Measurements from ENCODE around the gene BPTF. TPM values are rescaled to one million over a fixed set of nuclear protein-coding genes. Genes with fewer than 3 reads are reported as not detected.
"Not testable (repeated sequence)": the region's sequence is repeated elsewhere in the genome, so short reads cannot be mapped to it uniquely, and the experiment has no call there.

BPTF gene
- total RNA-seq, 3 donors from 2014 or later (not counting 1 experiment from before 2014, with no cell fraction given), result 168 to 205 (median 193) TPM

- peak overlapping the region; percentile 70 to 74 for H3K27ac Mint-ChIP-seq
- WGBS (ENCODE audit: insufficient coverage), result 44% methylated on average over 9 of the region's 11 CpGs
- no peak for DNase-seq
- H3K27me3 ChIP-seq (ENCODE audit: control insufficient read depth, insufficient read depth, low read length), result no peaks in the 10 kb centered on the region
- intact Hi-C loops (cut with micrococcal nuclease), result no loop called here
- no peaks in the 10 kb centered on the region for H3K9me3 ChIP-seq (ENCODE audit: control insufficient read depth, insufficient read depth, low read length)
- no peaks in the 10 kb centered on the region for H3K36me3 Mint-ChIP-seq
- H3K4me1 ChIP-seq (ENCODE audit: control insufficient read depth, insufficient read depth, low read length), result peaks cover 22% of the 10 kb centered on the region
- no peaks in the 10 kb centered on the region for H3K9me3 Mint-ChIP-seq
- TF ChIP-seq CTCF (IDR thresholded peaks at IDR 0.05), result no peak
- peaks cover 8% of the 10 kb centered on the region for H3K36me3 ChIP-seq (ENCODE audit: control insufficient read depth, insufficient read depth, low read length)
- H3K4me1 Mint-ChIP-seq, result peaks cover 70 to 71% of the 10 kb centered on the region in 2 donors
- ATAC-seq, result peak in 2 of 3 donors; percentile 41 to 59
- no peak overlapping the region for H3K4me3 ChIP-seq (ENCODE audit: low read length)
- H3K27ac ChIP-seq (ENCODE audit: low read length), result peak overlapping the region; percentile 45
- no peaks in the 10 kb centered on the region for H3K27me3 Mint-ChIP-seq (ENCODE audit: low read depth in 2 of 2)
- peak overlapping the region; percentile 59 for H3K4me3 Mint-ChIP-seq
Measured at GRCh38 chr17:67855504-67856324, 30.4 kb downstream of the BPTF start.

- H3K4me1 ChIP-seq (ENCODE audit: control insufficient read depth, insufficient read depth, low read length), result peaks cover 22% of the 10 kb centered on the region
- H3K27ac ChIP-seq (ENCODE audit: low read length), result not testable (repeated sequence)
Measured at GRCh38 chr17:67856402-67856801, 31.1 kb downstream of the BPTF start.

GRCh38 chr17:67862614-67863217 is 37.4 kb downstream of the BPTF start:
- Mint-ChIP-seq H3K4me3 (no peak overlapping the region), H3K27ac (peak overlapping the region; percentile 70 to 78), H3K9me3 (no peaks in the 10 kb centered on the region), H3K27me3 (ENCODE audit: low read depth in 2 of 2) (no peaks in the 10 kb centered on the region), H3K4me1 (peaks cover 59 to 62% of the 10 kb centered on the region in 2 donors), H3K36me3 (no peaks in the 10 kb centered on the region)
- 100% methylated on average over 1 of the region's 1 CpG for WGBS (ENCODE audit: insufficient coverage)
- Histone ChIP-seq H3K36me3 (ENCODE audit: control insufficient read depth, insufficient read depth, low read length) (peaks cover 4% of the 10 kb centered on the region), H3K27me3 (ENCODE audit: control insufficient read depth, insufficient read depth, low read length) (no peaks in the 10 kb centered on the region), H3K27ac (ENCODE audit: low read length) (no peak overlapping the region), H3K4me1 (ENCODE audit: control insufficient read depth, insufficient read depth, low read length) (peaks cover 13% of the 10 kb centered on the region), H3K4me3 (ENCODE audit: low read length) (no peak overlapping the region), H3K9me3 (ENCODE audit: control insufficient read depth, insufficient read depth, low read length) (no peaks in the 10 kb centered on the region)
- no peak for ATAC-seq
- no peak for TF ChIP-seq CTCF (IDR thresholded peaks at IDR 0.05)
- no peak for DNase-seq
- intact Hi-C loops (cut with micrococcal nuclease), result no loop called here

More at GRCh38 chr17:67856402-67856801, 31.1 kb downstream of the BPTF start:
- intact Hi-C loops (cut with micrococcal nuclease); H3K36me3 ChIP-seq (ENCODE audit: control insufficient read depth, insufficient read depth, low read length); H3K4me3 ChIP-seq (ENCODE audit: low read length); DNase-seq; H3K27me3 ChIP-seq (ENCODE audit: control insufficient read depth, insufficient read depth, low read length); H3K9me3 ChIP-seq (ENCODE audit: control insufficient read depth, insufficient read depth, low read length); H3K27me3 Mint-ChIP-seq (ENCODE audit: low read depth in 2 of 2); H3K9me3 Mint-ChIP-seq; H3K36me3 Mint-ChIP-seq: not testable (repeated sequence)
- peak in 2 of 3 donors; percentile 46 to 47 for ATAC-seq
- peaks cover 70 to 71% of the 10 kb centered on the region in 2 donors for H3K4me1 Mint-ChIP-seq
- 0% methylated on average over 1 of the region's 1 CpG for WGBS (ENCODE audit: insufficient coverage)
- H3K27ac Mint-ChIP-seq, result peak overlapping the region; percentile 70 to 74
- peak overlapping the region; percentile 59 for H3K4me3 Mint-ChIP-seq

- peaks cover 59 to 62% of the 10 kb centered on the region in 2 donors for H3K4me1 Mint-ChIP-seq
- ATAC-seq, result no peak
- intact Hi-C loops (cut with micrococcal nuclease), result no loop called here
Measured at GRCh38 chr17:67863624-67864247, 38.4 kb downstream of the BPTF start.

More at GRCh38 chr17:67863624-67864247, 38.4 kb downstream of the BPTF start:
- WGBS (ENCODE audit: insufficient coverage), result no CpG with 5 or more reads among the region's 1 CpG
- no peaks in the 10 kb centered on the region for H3K9me3 Mint-ChIP-seq
- H3K36me3 Mint-ChIP-seq, result no peaks in the 10 kb centered on the region
- Histone ChIP-seq H3K27ac (ENCODE audit: low read length) (no peak overlapping the region), H3K36me3 (ENCODE audit: control insufficient read depth, insufficient read depth, low read length) (peaks cover 4% of the 10 kb centered on the region), H3K9me3 (ENCODE audit: control insufficient read depth, insufficient read depth, low read length) (no peaks in the 10 kb centered on the region), H3K27me3 (ENCODE audit: control insufficient read depth, insufficient read depth, low read length) (no peaks in the 10 kb centered on the region), H3K4me1 (ENCODE audit: control insufficient read depth, insufficient read depth, low read length) (peaks cover 16% of the 10 kb centered on the region), H3K4me3 (ENCODE audit: low read length) (no peak overlapping the region)
- peak overlapping the region; percentile 70 to 78 for H3K27ac Mint-ChIP-seq
- no peak for DNase-seq
- no peak for TF ChIP-seq CTCF (IDR thresholded peaks at IDR 0.05)
- peak overlapping the region; percentile 26 for H3K4me3 Mint-ChIP-seq
- no peaks in the 10 kb centered on the region for H3K27me3 Mint-ChIP-seq (ENCODE audit: low read depth in 2 of 2)

All from natural killer cell (primary cell).